HEK293 (cell line): ENCODE measurements around the gene RWDD1.

Experiments
- BCL11B ChIP-seq: fragments of 450-650 bp; formaldehyde crosslinking; IDR thresholded peaks from 2 replicates; pipeline ENCODE4 v1.5.1; 2016; ENCODE audit warnings: low read depth, missing biosample characterization, missing genetic modification characterization
- MYNN ChIP-seq: fragments of 450-650 bp; formaldehyde crosslinking; IDR thresholded peaks from 2 replicates; pipeline ENCODE4 v1.5.1; 2016; ENCODE audit warnings: missing biosample characterization, missing genetic modification characterization, borderline replicate concordance
- YY1 ChIP-seq: fragments of 450-650 bp; formaldehyde crosslinking; IDR thresholded peaks from 2 replicates; pipeline ENCODE4 v1.5.1; 2018; ENCODE audit warnings: missing biosample characterization, missing genetic modification characterization
- ZFHX2 ChIP-seq: fragments of 450-650 bp; formaldehyde crosslinking; conservative IDR thresholded peaks from 2 replicates; pipeline ENCODE4 v1.5.1; 2016; ENCODE audit warnings: missing biosample characterization, missing genetic modification characterization
- ZNF132 ChIP-seq: fragments of 450-650 bp; formaldehyde crosslinking; IDR thresholded peaks from 2 replicates; pipeline ENCODE4 v1.5.1; 2017; ENCODE audit warnings: missing biosample characterization, missing genetic modification characterization, borderline replicate concordance
- ZNF2 ChIP-seq: fragments of 450-650 bp; formaldehyde crosslinking; IDR thresholded peaks from 2 replicates; pipeline ENCODE4 v1.5.1; 2016; ENCODE audit warnings: missing biosample characterization, missing genetic modification characterization
- ZNF239 ChIP-seq: fragments of 450-650 bp; formaldehyde crosslinking; IDR thresholded peaks from 2 replicates; pipeline ENCODE4 v1.5.1; 2016; ENCODE audit warnings: missing biosample characterization, missing genetic modification characterization
- ZNF394 ChIP-seq: fragments of 450-650 bp; formaldehyde crosslinking; IDR thresholded peaks from 2 replicates; pipeline ENCODE4 v1.5.1; 2016; ENCODE audit warnings: missing biosample characterization, missing genetic modification characterization, mild to moderate bottlenecking, moderate library complexity, borderline replicate concordance
- ZNF423 ChIP-seq: fragments of 450-650 bp; formaldehyde crosslinking; IDR thresholded peaks from 2 replicates; pipeline ENCODE4 v1.5.1; 2016; ENCODE audit warnings: missing biosample characterization, missing genetic modification characterization
- ZNF596 ChIP-seq: fragments of 450-650 bp; IDR thresholded peaks from 2 replicates; pipeline ENCODE4 v1.5.0; 2018; ENCODE audit warnings: missing biosample characterization, mild to moderate bottlenecking, missing genetic modification characterization, moderate library complexity
- ZNF670 ChIP-seq: fragments of 450-650 bp; formaldehyde crosslinking; IDR thresholded peaks from 2 replicates; pipeline ENCODE4 v1.5.1; 2016; ENCODE audit warnings: missing biosample characterization, missing genetic modification characterization, low read depth
- ZNF747 ChIP-seq: fragments of 450-650 bp; formaldehyde crosslinking; IDR thresholded peaks from 2 replicates; pipeline ENCODE4 v1.5.1; 2016; ENCODE audit warnings: missing biosample characterization, missing genetic modification characterization
- ZNF76 ChIP-seq: fragments of 450-650 bp; formaldehyde crosslinking; IDR thresholded peaks from 2 replicates; pipeline ENCODE4; 2016; ENCODE audit warnings: low read depth, missing biosample characterization, missing genetic modification characterization, borderline replicate concordance
- ZNF777 ChIP-seq: fragments of 450-650 bp; formaldehyde crosslinking; IDR thresholded peaks from 2 replicates; pipeline ENCODE4 v1.5.1; 2017; ENCODE audit warnings: missing biosample characterization, missing genetic modification characterization, borderline replicate concordance
- ZNF785 ChIP-seq: fragments of 450-650 bp; formaldehyde crosslinking; IDR thresholded peaks from 2 replicates; pipeline ENCODE4 v1.5.1; 2016; ENCODE audit warnings: missing biosample characterization, missing genetic modification characterization
- ZNF830 ChIP-seq: fragments of 450-650 bp; IDR thresholded peaks from 2 replicates; pipeline ENCODE4 v1.5.0; 2018; ENCODE audit warnings: missing biosample characterization, missing genetic modification characterization, low read depth, mild to moderate bottlenecking, moderate library complexity
- ZNF843 ChIP-seq: fragments of 450-650 bp; formaldehyde crosslinking; IDR thresholded peaks from 2 replicates; pipeline ENCODE4 v1.5.1; 2016; ENCODE audit warnings: missing biosample characterization, missing genetic modification characterization
- ZXDB ChIP-seq: fragments of 450-650 bp; formaldehyde crosslinking; IDR thresholded peaks from 2 replicates; pipeline ENCODE4 v1.5.1; 2016; ENCODE audit warnings: missing biosample characterization, missing genetic modification characterization
- TF ChIP-seq, protein P1 (sequence below): fragments of 450-650 bp; formaldehyde crosslinking; IDR thresholded peaks from 2 replicates; pipeline ENCODE4 v1.5.1; 2016; ENCODE audit warnings: missing biosample characterization, missing genetic modification characterization
- TF ChIP-seq, protein P2 (sequence below): fragments of 450-650 bp; formaldehyde crosslinking; conservative IDR thresholded peaks from 2 replicates; pipeline ENCODE4 v1.5.1; 2016; ENCODE audit warnings: low read depth, missing biosample characterization, missing genetic modification characterization
- TF ChIP-seq, protein P3 (sequence below): fragments of 450-650 bp; formaldehyde crosslinking; IDR thresholded peaks from 2 replicates; pipeline ENCODE4 v1.5.1; 2016; ENCODE audit warnings: missing biosample characterization, missing genetic modification characterization, borderline replicate concordance
- TF ChIP-seq, protein P4 (sequence below): fragments of 450-650 bp; formaldehyde crosslinking; IDR thresholded peaks from 2 replicates; pipeline ENCODE4 v1.5.1; 2016; ENCODE audit warnings: missing biosample characterization, missing genetic modification characterization, borderline replicate concordance
- TF ChIP-seq, protein P5 (sequence below): fragments of 450-650 bp; formaldehyde crosslinking; IDR thresholded peaks from 2 replicates; pipeline ENCODE4 v1.5.1; 2016; ENCODE audit warnings: missing biosample characterization, missing genetic modification characterization
- TF ChIP-seq, protein P6 (sequence below): fragments of 450-650 bp; formaldehyde crosslinking; IDR thresholded peaks from 2 replicates; pipeline ENCODE4 v1.5.1; 2016; ENCODE audit warnings: missing biosample characterization, missing genetic modification characterization

The RWDD1 gene

DNA sequence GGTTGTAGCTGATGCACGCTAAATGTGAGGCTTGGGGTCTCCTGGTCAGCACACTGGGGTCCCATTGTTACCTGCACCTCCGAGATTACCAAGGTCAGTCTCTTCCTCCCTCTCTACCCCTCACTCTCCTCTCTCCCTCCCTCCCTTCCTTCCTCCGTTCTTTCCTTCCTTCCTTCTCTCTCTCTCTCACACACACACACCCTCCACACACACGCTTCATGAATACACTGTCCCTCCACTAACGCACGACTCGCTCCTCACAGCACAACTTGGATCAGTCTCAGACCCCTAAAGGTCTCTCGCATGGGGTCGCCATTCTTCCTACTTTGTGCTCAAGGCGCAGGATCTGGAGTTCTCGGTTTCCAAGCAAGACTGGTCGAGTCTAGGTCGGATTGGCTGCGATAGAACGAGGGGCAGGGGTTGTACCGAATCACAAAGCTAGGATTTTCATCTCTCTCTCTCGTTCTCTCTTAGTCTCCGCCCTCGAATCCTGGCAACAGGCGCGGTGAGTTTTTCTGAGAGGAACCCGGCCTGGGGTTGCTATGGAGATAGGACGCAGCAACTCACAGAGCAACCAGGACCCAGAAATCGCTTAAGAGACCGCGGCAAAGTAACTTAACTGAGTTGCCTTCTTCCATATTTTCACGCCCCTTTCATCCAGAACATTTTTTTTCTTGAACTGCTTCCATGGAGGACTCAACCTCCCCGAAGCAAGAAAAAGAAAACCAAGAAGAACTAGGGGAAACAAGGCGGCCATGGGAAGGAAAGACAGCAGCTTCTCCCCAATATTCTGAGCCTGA lies 44.8 kb downstream of the RWDD1 start, which contains the start of gene RSPH4A (continued):
- peak; percentile 95 for TF ChIP-seq MYNN (tag by site-specific recombination)
- TF ChIP-seq ZNF670 (tag by site-specific recombination): no peak
- no peak for TF ChIP-seq ZNF394 (tag by site-specific recombination)
- peak; percentile 53; the same call in 1 of the 2 replicates for TF ChIP-seq YY1 (tag by site-specific recombination)
- TF ChIP-seq ZNF596 (tag by site-specific recombination): peak; percentile 87
- TF ChIP-seq ZXDB: peak; percentile 91
- TF ChIP-seq ZFHX2: no peak
- TF ChIP-seq, protein P1, sequence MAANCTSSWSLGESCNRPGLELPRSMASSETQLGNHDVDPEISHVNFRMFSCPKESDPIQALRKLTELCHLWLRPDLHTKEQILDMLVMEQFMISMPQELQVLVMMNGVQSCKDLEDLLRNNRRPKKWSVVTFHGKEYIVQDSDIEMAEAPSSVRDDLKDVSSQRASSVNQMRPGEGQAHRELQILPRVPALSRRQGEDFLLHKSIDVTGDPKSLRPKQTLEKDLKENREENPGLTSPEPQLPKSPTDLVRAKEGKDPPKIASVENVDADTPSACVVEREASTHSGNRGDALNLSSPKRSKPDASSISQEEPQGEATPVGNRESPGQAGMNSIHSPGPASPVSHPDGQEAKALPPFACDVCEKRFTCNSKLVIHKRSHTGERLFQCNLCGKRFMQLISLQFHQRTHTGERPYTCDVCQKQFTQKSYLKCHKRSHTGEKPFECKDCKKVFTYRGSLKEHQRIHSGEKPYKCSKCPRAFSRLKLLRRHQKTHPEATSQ: no peak
- TF ChIP-seq ZNF76 (tag by site-specific recombination): no peak
- TF ChIP-seq ZNF2 (tag by site-specific recombination): peak; percentile 98
- TF ChIP-seq, protein P2, sequence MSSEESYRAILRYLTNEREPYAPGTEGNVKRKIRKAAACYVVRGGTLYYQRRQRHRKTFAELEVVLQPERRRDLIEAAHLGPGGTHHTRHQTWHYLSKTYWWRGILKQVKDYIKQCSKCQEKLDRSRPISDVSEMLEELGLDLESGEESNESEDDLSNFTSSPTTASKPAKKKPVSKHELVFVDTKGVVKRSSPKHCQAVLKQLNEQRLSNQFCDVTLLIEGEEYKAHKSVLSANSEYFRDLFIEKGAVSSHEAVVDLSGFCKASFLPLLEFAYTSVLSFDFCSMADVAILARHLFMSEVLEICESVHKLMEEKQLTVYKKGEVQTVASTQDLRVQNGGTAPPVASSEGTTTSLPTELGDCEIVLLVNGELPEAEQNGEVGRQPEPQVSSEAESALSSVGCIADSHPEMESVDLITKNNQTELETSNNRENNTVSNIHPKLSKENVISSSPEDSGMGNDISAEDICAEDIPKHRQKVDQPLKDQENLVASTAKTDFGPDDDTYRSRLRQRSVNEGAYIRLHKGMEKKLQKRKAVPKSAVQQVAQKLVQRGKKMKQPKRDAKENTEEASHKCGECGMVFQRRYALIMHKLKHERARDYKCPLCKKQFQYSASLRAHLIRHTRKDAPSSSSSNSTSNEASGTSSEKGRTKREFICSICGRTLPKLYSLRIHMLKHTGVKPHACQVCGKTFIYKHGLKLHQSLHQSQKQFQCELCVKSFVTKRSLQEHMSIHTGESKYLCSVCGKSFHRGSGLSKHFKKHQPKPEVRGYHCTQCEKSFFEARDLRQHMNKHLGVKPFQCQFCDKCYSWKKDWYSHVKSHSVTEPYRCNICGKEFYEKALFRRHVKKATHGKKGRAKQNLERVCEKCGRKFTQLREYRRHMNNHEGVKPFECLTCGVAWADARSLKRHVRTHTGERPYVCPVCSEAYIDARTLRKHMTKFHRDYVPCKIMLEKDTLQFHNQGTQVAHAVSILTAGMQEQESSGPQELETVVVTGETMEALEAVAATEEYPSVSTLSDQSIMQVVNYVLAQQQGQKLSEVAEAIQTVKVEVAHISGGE (tag by site-specific recombination): 0 out of 2 replicates have a peak, but pooled peaks have one; percentile 28
- TF ChIP-seq ZNF777: no peak
- no peak for TF ChIP-seq ZNF785 (tag by site-specific recombination)
- no peak for TF ChIP-seq ZNF132 (tag by site-specific recombination)
- TF ChIP-seq, protein P3, sequence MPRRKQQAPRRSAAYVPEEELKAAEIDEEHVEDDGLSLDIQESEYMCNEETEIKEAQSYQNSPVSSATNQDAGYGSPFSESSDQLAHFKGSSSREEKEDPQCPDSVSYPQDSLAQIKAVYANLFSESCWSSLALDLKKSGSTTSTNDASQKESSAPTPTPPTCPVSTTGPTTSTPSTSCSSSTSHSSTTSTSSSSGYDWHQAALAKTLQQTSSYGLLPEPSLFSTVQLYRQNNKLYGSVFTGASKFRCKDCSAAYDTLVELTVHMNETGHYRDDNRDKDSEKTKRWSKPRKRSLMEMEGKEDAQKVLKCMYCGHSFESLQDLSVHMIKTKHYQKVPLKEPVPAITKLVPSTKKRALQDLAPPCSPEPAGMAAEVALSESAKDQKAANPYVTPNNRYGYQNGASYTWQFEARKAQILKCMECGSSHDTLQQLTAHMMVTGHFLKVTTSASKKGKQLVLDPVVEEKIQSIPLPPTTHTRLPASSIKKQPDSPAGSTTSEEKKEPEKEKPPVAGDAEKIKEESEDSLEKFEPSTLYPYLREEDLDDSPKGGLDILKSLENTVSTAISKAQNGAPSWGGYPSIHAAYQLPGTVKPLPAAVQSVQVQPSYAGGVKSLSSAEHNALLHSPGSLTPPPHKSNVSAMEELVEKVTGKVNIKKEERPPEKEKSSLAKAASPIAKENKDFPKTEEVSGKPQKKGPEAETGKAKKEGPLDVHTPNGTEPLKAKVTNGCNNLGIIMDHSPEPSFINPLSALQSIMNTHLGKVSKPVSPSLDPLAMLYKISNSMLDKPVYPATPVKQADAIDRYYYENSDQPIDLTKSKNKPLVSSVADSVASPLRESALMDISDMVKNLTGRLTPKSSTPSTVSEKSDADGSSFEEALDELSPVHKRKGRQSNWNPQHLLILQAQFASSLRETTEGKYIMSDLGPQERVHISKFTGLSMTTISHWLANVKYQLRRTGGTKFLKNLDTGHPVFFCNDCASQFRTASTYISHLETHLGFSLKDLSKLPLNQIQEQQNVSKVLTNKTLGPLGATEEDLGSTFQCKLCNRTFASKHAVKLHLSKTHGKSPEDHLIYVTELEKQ (tag by site-specific recombination): no peak
- TF ChIP-seq ZNF747 (tag by site-specific recombination): no peak
- TF ChIP-seq ZNF843 (tag by site-specific recombination): peak; percentile 73; the same call in 1 of the 2 replicates
- TF ChIP-seq BCL11B (tag by site-specific recombination): no peak
- TF ChIP-seq, protein P4, sequence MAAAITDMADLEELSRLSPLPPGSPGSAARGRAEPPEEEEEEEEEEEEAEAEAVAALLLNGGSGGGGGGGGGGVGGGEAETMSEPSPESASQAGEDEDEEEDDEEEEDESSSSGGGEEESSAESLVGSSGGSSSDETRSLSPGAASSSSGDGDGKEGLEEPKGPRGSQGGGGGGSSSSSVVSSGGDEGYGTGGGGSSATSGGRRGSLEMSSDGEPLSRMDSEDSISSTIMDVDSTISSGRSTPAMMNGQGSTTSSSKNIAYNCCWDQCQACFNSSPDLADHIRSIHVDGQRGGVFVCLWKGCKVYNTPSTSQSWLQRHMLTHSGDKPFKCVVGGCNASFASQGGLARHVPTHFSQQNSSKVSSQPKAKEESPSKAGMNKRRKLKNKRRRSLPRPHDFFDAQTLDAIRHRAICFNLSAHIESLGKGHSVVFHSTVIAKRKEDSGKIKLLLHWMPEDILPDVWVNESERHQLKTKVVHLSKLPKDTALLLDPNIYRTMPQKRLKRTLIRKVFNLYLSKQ (tag by site-specific recombination): no peak
- peak; percentile 67; the same call in 1 of the 2 replicates for TF ChIP-seq ZNF239 (tag by site-specific recombination)
- TF ChIP-seq, protein P5, sequence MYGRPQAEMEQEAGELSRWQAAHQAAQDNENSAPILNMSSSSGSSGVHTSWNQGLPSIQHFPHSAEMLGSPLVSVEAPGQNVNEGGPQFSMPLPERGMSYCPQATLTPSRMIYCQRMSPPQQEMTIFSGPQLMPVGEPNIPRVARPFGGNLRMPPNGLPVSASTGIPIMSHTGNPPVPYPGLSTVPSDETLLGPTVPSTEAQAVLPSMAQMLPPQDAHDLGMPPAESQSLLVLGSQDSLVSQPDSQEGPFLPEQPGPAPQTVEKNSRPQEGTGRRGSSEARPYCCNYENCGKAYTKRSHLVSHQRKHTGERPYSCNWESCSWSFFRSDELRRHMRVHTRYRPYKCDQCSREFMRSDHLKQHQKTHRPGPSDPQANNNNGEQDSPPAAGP (tag by site-specific recombination): 0 out of 2 replicates have a peak, but pooled peaks have one; percentile 42
- TF ChIP-seq, protein P6, sequence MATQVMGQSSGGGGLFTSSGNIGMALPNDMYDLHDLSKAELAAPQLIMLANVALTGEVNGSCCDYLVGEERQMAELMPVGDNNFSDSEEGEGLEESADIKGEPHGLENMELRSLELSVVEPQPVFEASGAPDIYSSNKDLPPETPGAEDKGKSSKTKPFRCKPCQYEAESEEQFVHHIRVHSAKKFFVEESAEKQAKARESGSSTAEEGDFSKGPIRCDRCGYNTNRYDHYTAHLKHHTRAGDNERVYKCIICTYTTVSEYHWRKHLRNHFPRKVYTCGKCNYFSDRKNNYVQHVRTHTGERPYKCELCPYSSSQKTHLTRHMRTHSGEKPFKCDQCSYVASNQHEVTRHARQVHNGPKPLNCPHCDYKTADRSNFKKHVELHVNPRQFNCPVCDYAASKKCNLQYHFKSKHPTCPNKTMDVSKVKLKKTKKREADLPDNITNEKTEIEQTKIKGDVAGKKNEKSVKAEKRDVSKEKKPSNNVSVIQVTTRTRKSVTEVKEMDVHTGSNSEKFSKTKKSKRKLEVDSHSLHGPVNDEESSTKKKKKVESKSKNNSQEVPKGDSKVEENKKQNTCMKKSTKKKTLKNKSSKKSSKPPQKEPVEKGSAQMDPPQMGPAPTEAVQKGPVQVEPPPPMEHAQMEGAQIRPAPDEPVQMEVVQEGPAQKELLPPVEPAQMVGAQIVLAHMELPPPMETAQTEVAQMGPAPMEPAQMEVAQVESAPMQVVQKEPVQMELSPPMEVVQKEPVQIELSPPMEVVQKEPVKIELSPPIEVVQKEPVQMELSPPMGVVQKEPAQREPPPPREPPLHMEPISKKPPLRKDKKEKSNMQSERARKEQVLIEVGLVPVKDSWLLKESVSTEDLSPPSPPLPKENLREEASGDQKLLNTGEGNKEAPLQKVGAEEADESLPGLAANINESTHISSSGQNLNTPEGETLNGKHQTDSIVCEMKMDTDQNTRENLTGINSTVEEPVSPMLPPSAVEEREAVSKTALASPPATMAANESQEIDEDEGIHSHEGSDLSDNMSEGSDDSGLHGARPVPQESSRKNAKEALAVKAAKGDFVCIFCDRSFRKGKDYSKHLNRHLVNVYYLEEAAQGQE (tag by site-specific recombination): peak; percentile 68
- TF ChIP-seq ZNF830 (tag by site-specific recombination): no peak
- TF ChIP-seq ZNF423: no peak
